Stimulated activated CD4-positive, alpha-beta T cell treated with anti-CD3 and anti-CD28 coated beads, TNF-alpha, amount 100 ng/mL, for 1 hour (primary cell): ENCODE data around the gene GLT8D1.
"Not testable (repeated sequence)": the region's sequence is repeated elsewhere in the genome, so short reads cannot be mapped to it uniquely, and the experiment has no call there.

Experiments used
- DNase-seq, 3 donors: peaks; one replicate each; pipeline ENCODE4 v3.0.0-alpha.2; 2020; ENCODE audit warnings: low read depth in 3 of 3, low spot score in 1 of 3

The GLT8D1 gene

GRCh38 chr3:52705688-52706686 lies at the start of gene GLT8D1, which contains the start of gene SPCS1:
GLT8D1 (minus strand) TSS chr3:52705791; CDS start chr3:52700460, 5,331 bp downstream.
SPCS1 (plus strand) TSS chr3:52706106; CDS start chr3:52706247, 141 bp downstream.
- DNase-seq = peak; percentile 47 to 73 (median 66)

- DNase-seq = no peak
These were observed 48.8 kb upstream of the GLT8D1 start for GRCh38 chr3:52754373-52754772.

- no peak for DNase-seq
These were observed 46.6 kb upstream of the GLT8D1 start for GRCh38 chr3:52752045-52752660.

GRCh38 chr3:52743721-52744120 lies 38.1 kb upstream of the GLT8D1 start:
- no peak for DNase-seq

GRCh38 chr3:52743152-52743551 lies 37.6 kb upstream of the GLT8D1 start:
- DNase-seq = no peak

GRCh38 chr3:52742418-52743041 lies 36.9 kb upstream of the GLT8D1 start:
- DNase-seq = no peak

GRCh38 chr3:52739730-52740129 lies 34.1 kb upstream of the GLT8D1 start:
- no peak for DNase-seq

GRCh38 chr3:52733256-52733891 lies 27.8 kb upstream of the GLT8D1 start:
- no peak for DNase-seq

- no peak for DNase-seq
These were observed 26.0 kb upstream of the GLT8D1 start for GRCh38 chr3:52731590-52731989.

- no peak for DNase-seq
These were observed 25.1 kb upstream of the GLT8D1 start for GRCh38 chr3:52730681-52731080.

GRCh38 chr3:52728753-52729152 lies 23.2 kb upstream of the GLT8D1 start:
- not testable (repeated sequence) for DNase-seq

- no peak for DNase-seq
These were observed 18.9 kb upstream of the GLT8D1 start for GRCh38 chr3:52724511-52724910.

- DNase-seq = no peak
These were observed 18.3 kb upstream of the GLT8D1 start for GRCh38 chr3:52723935-52724334.

GRCh38 chr3:52722491-52722890 lies 16.9 kb upstream of the GLT8D1 start:
- DNase-seq = no peak

- DNase-seq = no peak
These were observed 16.1 kb upstream of the GLT8D1 start for GRCh38 chr3:52721730-52722008.

GRCh38 chr3:52721002-52721729 lies 15.6 kb upstream of the GLT8D1 start:
- DNase-seq = no peak

GRCh38 chr3:52719618-52720017 lies 14.0 kb upstream of the GLT8D1 start:
- no peak for DNase-seq

GRCh38 chr3:52715714-52716305 lies 10.2 kb upstream of the GLT8D1 start:
- DNase-seq = no peak

- DNase-seq = no peak
These were observed 9.0 kb upstream of the GLT8D1 start for GRCh38 chr3:52714335-52715302.
